Caki2 (cell line): ENCODE results near the gene HLA-E. TPM values are rescaled to one million over a fixed set of nuclear protein-coding genes. Genes with fewer than 3 reads are reported as not detected.
"Not testable (repeated sequence)": the region's sequence is repeated elsewhere in the genome, so short reads cannot be mapped to it uniquely, and the experiment has no call there.

Experiments
- DNase-seq: peaks from one replicate; pipeline ENCODE4 v3.0.0-alpha.2; 2015; ENCODE audit warnings: low read depth
- in situ Hi-C: cut with HindIII; loops from 2 replicates; pipeline ENCODE4 v1.10.0; 2016; ENCODE audit warnings: low sequenced_read_pairs, low pct_unique_long_range_greater_than_20kb, mixed read lengths
- total RNA-seq: library from RNA; depleted of rRNA; stranded (reverse); fragments of >200 nt; shearing (Covaris generic); gene quantifications from 2 replicates; pipeline ENCODE4 v1.2.3, GENCODE V29; 2014; ENCODE audit warnings: low replicate concordance

The HLA-E gene
- total RNA-seq, 1 experiment from 2014 or later, result 210 TPM

DNA sequence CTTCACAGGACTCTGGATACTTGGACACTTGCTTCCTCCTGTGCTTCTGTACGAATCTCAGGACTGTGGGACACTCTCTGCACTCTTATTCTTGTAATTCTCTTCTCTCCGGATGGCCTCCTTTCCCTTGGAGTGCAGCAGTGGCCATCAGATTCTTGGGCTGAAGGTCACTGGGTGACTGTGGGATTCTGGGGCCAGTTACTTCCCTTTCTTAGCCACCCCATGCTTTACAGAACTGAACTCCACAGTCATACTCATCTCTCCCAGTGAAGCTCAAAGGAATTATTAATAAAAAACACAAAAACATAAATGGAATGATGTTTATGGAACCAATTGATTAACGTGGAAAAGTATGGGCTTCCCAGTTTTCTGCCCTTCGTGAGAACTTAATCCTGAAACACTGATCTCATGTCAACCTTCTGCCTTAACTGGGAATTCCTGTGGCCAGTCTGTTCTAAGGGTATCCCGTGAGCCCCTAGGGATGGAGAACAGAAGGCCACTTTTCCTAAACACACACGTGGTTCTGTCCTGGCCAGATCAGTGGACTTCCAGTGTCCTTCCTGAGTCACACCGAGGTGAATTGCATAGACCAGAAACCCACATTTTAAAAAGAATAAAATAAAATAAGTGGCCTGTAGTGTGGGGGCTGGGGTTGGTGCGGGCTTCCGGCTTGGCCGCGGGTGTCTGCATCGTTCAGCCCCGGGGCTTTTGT lies 23.6 kb upstream of the HLA-E start:
- DNase-seq, result no peak
- in situ Hi-C loops, result no loop called here

GRCh38 chr6:30470968-30471367 lies 18.3 kb upstream of the HLA-E start:
- DNase-seq, result no peak
- in situ Hi-C loops, result no loop called here

DNA sequence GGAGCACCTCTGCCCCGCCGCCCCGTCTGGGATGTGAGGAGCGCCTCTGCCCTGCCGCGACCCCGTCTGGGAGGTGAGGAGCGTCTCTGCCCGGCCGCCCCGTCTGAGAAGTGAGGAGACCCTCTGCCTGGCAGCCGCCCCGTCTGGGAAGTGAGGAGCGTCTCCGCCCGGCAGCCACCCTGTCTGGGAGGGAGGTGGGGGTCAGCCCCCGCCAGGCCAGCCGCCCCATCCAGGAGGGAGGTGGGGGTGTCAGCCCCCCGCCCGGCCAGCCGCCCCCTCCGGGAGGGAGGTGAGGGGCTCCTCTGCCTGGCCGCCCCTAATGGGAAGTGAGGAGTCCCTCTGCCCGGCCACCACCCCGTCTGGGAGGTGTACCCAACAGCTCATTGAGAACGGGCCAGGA lies 14.2 kb upstream of the HLA-E start:
- DNase-seq, result not testable (repeated sequence)

DNA sequence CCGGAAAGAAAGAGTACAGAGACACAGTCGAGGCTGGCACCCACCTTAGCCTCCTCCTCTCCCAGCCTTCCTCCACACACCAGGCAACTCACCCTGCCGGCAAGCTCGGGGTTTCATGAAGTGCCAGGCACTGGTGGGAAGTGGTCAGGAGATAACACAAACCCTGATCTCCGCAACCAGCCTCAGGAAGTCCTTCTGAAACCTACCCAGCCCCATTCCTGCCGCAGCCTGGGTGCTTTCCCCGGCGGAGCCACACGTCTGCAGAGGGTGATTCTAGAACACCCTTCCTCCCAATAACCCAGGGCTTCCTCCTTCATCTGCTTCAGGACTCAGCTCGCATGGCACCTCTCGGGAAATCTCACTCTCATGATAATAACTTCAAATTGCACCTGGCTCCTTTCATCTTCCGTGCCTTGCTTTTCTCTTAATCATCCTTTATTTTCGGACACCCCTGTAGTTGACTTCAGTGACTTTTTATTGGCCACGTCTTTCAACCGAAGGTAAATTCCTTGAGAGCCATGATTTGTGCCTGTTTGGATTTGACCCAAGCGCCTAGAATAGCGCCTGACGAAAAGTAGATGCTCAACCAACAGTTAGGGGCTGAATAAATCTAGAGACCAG lies 8.7 kb upstream of the HLA-E start:
- no peak for DNase-seq
- in situ Hi-C loops, result no loop called here

More for the DNA sequence above, 14.2 kb upstream of the HLA-E start:
- in situ Hi-C loops, result not testable (repeated sequence)

DNA sequence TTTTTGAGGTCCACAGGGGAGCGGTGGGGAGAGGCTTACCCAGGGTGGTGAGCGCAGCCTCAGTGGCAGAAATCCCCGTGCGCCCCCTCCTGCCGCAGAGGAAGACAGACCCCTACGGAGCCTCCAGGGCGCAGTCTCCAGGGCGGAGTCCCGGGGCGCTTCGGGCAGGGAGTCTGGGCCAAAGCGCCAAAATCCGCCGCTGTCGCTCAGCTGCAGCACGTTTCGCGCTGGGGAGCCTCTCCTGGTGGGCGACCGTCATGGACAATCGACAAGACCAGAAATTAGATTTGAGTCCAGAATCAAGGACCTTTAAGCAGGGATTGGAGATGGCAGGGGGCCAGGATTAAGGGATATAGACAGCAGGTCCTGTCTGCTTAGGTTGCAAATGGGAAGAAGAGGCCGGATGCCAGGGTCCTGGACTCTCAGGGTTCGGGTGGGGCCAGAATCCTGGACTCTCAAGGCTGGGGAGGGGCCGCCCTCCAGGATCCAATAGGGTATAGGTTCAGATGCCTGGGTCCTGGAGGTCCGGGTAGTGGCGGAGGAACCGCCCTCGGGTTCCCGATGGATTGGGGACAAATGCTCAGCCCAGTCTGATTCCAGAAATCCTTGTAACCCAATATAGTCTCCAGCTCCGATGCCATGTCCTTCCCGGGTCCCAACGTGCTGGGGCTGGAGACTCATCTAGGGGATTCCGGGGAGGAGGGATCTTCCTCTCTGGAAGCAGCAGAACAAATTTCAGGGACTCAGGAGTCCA lies 7.9 kb upstream of the HLA-E start:
- in situ Hi-C loops, result no loop called here
- DNase-seq, result no peak

- DNase-seq, result peak; percentile 65
- in situ Hi-C loops, result not testable (repeated sequence)
These were observed 7.2 kb upstream of the HLA-E start for GRCh38 chr6:30481965-30482644.

DNA sequence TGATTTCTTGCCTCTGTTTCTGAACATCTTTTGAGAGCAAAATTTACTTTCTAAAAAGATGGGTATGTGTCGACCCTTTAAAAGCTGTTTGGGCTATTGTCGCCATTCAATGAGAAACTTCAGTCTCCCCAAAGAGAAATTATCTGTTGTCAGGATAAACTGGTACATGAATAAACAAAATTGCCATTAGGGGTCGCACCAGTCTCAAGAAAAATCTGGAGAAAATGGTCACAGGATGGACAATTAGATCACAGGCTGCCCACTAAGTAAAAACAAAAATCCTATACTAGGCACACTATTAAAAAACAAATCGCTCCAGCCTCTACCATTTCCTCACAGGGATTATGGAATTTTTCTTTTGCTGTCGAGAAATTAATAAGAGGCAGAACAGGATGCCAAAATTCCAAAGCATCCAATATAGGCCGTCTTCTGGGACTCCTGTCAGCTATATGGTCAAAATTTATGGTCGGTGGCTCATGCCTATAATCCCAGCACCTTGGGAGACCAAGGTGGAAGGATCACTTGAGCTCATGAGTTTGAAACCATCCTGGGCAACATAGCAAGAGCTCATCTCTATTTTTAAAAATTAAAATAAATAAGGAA lies 5.5 kb upstream of the HLA-E start:
- DNase-seq, result peak; percentile 52
- in situ Hi-C loops, result no loop called here

GRCh38 chr6:30485236-30485635 lies 4.1 kb upstream of the HLA-E start:
- no peak for DNase-seq
- in situ Hi-C loops, result no loop called here

GRCh38 chr6:30487926-30488325 lies 1.4 kb upstream of the HLA-E start:
- DNase-seq, result no peak
- in situ Hi-C loops, result no loop called here

- in situ Hi-C loops, DNase-seq: not testable (repeated sequence)
These were observed 620 bp upstream of the HLA-E start for GRCh38 chr6:30488697-30489080.

DNA sequence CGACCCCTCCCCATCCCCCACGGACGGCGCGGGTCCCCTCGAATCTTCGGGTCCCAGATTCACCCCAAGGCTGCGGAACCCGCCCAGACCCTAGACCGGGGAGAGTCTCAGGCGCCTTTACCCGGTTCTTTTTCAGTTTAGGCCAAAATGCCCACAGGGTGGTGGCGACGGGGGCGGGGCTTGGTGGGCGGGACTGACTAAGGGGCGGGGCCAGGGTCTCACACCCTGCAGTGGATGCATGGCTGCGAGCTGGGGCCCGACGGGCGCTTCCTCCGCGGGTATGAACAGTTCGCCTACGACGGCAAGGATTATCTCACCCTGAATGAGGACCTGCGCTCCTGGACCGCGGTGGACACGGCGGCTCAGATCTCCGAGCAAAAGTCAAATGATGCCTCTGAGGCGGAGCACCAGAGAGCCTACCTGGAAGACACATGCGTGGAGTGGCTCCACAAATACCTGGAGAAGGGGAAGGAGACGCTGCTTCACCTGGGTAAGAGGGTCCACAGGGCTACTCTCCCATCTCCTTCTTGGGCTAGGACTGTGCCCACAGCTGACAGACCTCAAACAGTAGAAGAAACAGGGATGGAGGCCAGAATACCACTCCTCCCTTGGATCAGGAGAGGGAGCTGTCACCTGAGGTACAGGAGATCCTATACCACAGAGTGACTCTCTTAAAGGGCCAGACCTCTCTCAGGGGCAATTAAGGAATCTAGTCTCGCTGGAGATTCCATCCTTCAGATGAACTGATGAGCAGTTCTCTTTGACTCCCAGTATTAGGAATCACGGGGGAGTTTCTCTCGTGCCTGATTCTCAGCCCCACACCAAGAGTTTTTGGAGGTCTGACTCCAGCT lies 942 bp downstream of the HLA-E start:
- in situ Hi-C loops, result no loop called here
- DNase-seq, result peak; percentile 54

DNA sequence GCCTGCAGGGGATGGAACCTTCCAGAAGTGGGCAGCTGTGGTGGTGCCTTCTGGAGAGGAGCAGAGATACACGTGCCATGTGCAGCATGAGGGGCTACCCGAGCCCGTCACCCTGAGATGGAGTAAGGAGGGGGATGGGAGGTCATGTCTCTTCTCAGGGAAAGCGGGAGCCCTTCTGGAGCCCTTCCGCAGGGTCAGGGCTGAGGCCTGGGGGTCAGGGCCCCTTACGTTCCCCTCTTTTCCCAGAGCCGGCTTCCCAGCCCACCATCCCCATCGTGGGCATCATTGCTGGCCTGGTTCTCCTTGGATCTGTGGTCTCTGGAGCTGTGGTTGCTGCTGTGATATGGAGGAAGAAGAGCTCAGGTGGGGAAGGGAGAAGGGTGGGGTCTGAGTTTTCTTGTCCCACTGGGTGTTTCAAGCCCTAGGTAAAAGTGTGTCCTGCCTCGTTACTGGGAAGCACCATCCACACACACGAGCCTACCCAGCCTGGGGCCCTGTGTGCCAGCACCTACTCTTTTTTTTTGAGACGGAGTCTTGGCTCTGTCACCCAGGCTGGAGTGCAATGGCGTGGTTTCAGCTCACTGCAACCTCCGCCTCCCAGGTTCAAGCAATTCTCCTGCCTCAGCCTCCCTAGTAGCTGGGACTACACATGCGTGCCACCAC lies 2.1 kb downstream of the HLA-E start:
- DNase-seq, in situ Hi-C loops: not testable (repeated sequence)

DNA sequence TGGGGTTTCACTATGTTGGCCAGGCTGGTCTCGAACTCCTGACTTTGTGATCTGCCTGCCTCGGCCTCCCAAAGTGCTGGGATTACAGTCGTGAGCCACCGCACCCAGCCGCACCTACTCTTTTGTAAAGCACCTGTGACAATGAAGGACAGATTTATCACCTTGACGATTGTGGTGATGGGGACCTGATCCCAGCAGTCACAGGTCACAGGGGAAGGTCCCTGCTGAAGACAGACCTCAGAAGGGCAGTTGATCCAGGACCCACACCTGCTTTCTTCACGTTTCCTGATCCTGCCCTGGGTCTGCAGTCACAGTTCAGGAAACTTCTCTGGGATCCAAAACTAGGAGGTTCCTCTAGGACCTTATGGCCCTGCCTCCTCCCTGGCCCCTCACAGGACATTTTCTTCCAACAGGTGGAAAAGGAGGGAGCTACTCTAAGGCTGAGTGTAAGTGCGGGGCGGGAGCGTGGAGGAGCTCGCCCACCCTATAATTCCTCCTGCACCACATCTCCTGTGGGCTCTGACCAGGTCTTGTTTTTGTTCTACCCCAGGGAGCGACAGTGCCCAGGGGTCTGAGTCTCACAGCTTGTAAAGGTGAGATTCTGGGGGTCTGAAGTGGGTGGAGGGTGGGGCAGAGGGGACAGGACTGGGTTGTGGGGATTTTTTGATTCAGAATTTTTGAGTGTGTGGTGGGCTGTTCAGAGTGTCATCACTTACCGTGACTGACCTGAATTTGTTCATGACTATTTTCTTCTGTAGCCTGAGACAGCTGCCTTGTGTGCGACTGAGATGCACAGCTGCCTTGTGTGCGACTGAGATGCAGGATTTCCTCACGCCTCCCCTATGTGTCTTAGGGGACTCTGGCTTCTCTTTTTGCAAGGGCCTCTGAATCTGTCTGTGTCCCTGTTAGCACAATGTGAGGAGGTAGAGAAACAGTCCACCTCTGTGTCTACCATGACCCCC lies 3.0 kb downstream of the HLA-E start:
- in situ Hi-C loops, result no loop called here
- no peak for DNase-seq

DNA sequence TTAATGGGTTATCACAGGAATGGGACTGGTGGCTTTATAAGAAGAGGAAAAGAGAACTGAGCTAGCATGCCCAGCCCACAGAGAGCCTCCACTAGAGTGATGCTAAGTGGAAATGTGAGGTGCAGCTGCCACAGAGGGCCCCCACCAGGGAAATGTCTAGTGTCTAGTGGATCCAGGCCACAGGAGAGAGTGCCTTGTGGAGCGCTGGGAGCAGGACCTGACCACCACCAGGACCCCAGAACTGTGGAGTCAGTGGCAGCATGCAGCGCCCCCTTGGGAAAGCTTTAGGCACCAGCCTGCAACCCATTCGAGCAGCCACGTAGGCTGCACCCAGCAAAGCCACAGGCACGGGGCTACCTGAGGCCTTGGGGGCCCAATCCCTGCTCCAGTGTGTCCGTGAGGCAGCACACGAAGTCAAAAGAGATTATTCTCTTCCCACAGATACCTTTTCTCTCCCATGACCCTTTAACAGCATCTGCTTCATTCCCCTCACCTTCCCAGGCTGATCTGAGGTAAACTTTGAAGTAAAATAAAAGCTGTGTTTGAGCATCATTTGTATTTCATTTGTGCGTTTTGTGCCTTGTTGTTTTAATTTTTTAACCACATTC lies 4.4 kb downstream of the HLA-E start:
- no peak for DNase-seq
- in situ Hi-C loops, result no loop called here

GRCh38 chr6:30494291-30494861 lies 5.1 kb downstream of the HLA-E start:
- in situ Hi-C loops, result no loop called here
- DNase-seq, result no peak
